K562 (cell line): ENCODE measurements around the gene TPCN1. TPM values are rescaled to one million over a fixed set of nuclear protein-coding genes. Genes with fewer than 3 reads are reported as not detected.

Source experiments
- DNMT1 ChIP-seq: fragments of 450-650 bp; IDR thresholded peaks from 2 replicates; pipeline ENCODE4 v1.6.1; 2016; ENCODE audit warnings: antibody characterized with exemption, mild to moderate bottlenecking
- ETV6 ChIP-seq, 3 experiments: fragments of 150-350 bp in 1 of 3; sonication (generic) in 1 of 3; formaldehyde crosslinking in 1 of 3; IDR thresholded peaks; 2 replicates each; pipeline versions ENCODE4 v1.6.1 to v1.8.0; 2014 to 2022; ENCODE audit warnings: borderline replicate concordance in 2 of 3, low read depth in 2 of 3, antibody characterized with exemption in 1 of 3, low read length in 1 of 3, mild to moderate bottlenecking in 1 of 3, missing genetic modification reagents in 1 of 3
- HNRNPL ChIP-seq: fragments of 200-400 bp; formaldehyde crosslinking; IDR thresholded peaks from 2 replicates; pipeline ENCODE4 v1.6.1; 2017; ENCODE audit warnings: low read depth, mild to moderate bottlenecking, low read length
- KAT8 ChIP-seq: fragments of 450-650 bp; IDR thresholded peaks from 2 replicates; pipeline ENCODE4 v1.6.1; 2016; ENCODE audit warnings: low read depth, mild to moderate bottlenecking
- MTA2 ChIP-seq: fragments of 450-650 bp; IDR thresholded peaks from 2 replicates; pipeline ENCODE4 v1.6.1; 2016; ENCODE audit warnings: low read depth
- NFIX ChIP-seq: fragments of 250-450 bp; sonication (Bioruptor Pico); IDR thresholded peaks from 2 replicates; pipeline ENCODE4 v1.4.0; 2020; ENCODE audit warnings: low read depth, mild to moderate bottlenecking, moderate library complexity
- POLR2A ChIP-seq: fragments of 450-650 bp; conservative IDR thresholded peaks from 2 replicates; pipeline ENCODE4 v1.6.1; 2016
- PYGO2 ChIP-seq: fragments of 450-650 bp; IDR thresholded peaks from 2 replicates; pipeline ENCODE4 v1.6.1; 2016; ENCODE audit warnings: mild to moderate bottlenecking, missing genetic modification characterization, moderate library complexity, missing compliant biosample characterization
- RCOR1 ChIP-seq, 2 experiments: IDR thresholded peaks; 2 replicates each; pipeline ENCODE4 v1.6.1; 2012; ENCODE audit warnings: low read depth in 2 of 2, low read length in 2 of 2, borderline replicate concordance in 1 of 2, improper control_type of control experiment in 1 of 2
- RFX5 ChIP-seq: IDR thresholded peaks from 2 replicates; pipeline ENCODE4 v1.6.1; 2011; ENCODE audit warnings: low read depth, mild to moderate bottlenecking, improper control_type of control experiment, low read length
- SIN3B ChIP-seq: fragments of 450-650 bp; IDR thresholded peaks from 2 replicates; pipeline ENCODE4 v1.6.1; 2017; ENCODE audit warnings: low read depth, mild to moderate bottlenecking, moderate library complexity
- SMAD3 ChIP-seq: fragments of 450-650 bp; formaldehyde crosslinking; conservative IDR thresholded peaks from 2 replicates; pipeline ENCODE4 v1.4.0; 2020; ENCODE audit warnings: mild to moderate bottlenecking
- SREBF2 ChIP-seq: sonication (generic); formaldehyde crosslinking; IDR thresholded peaks from 2 replicates; pipeline ENCODE4 v1.4.0; 2020; ENCODE audit warnings: mild to moderate bottlenecking, missing genetic modification reagents
- ZFPM2 ChIP-seq: fragments of 250-450 bp; sonication (Bioruptor Pico); IDR thresholded peaks from 2 replicates; pipeline ENCODE4 v1.5.1; 2022; ENCODE audit warnings: mild to moderate bottlenecking
- ZNF175 ChIP-seq: fragments of 200-800 bp; sonication (Bioruptor generic); IDR thresholded peaks from 2 replicates; pipeline ENCODE4 v1.6.1; 2016; ENCODE audit warnings: low read depth, mild to moderate bottlenecking, missing genetic modification characterization, missing compliant biosample characterization
- ZNF184 ChIP-seq: sonication (generic); formaldehyde crosslinking; IDR thresholded peaks from 2 replicates; pipeline ENCODE4 v1.5.0; 2020; ENCODE audit warnings: missing genetic modification reagents
- ZNF551 ChIP-seq: fragments of 250-450 bp; sonication (Bioruptor Pico); IDR thresholded peaks from 2 replicates; pipeline ENCODE4 v1.5.0; 2021; ENCODE audit warnings: mild to moderate bottlenecking, moderate library complexity
- polyA plus RNA-seq, 8 experiments: library from polyadenylated mRNA; depleted of rRNA in 4 of 8; stranded (reverse) in 5 of 8; unstranded in 3 of 8; fragments of >200 nt; fragmentation: Nextera tagmentation in 2 of 8; fragmentation: Illumina TruSeq in 1 of 8; extraction: Ambion mirVana in 2 of 8; extraction: Trizol in 1 of 8; gene quantifications; 2 replicates each; pipeline versions ENCODE4 v1.2.1 to v1.2.3, GENCODE V29; 2011 to 2014; ENCODE audit warnings: inconsistent platforms in 1 of 8, missing spikeins in 1 of 8
- total RNA-seq, 7 experiments: library from RNA; depleted of rRNA in 6 of 7; stranded (reverse); fragments of >200 nt in 6 of 7; fragmentation: Illumina TruSeq in 2 of 7; extraction: Trizol in 2 of 7; gene quantifications; 2 replicates each; pipeline versions ENCODE4 v1.2.1 to v1.2.3, GENCODE V29; 2011 to 2021; ENCODE audit warnings: low replicate concordance in 1 of 7

TPCN1 gene
- total and polyA plus RNA-seq, 9 of the 15 experiments (the other 6 are each of a cell fraction or from before 2014, with no cell fraction given) = 0.80 to 23.8 (median 7.4) TPM

- peak in 1 of 2 experiments; percentile 44; a peak in 1 of 4 replicates for TF ChIP-seq ETV6 (IDR thresholded peaks at IDR 0.05; ENCODE audit: borderline replicate concordance in 1 of 2, low read depth in 2 of 2, low read length in 1 of 2)
- TF ChIP-seq ETV6 (CRISPR knock-in tag; IDR thresholded peaks at IDR 0.05; ENCODE audit: borderline replicate concordance) = no peak
- no peak for TF ChIP-seq DNMT1
- 0 out of 2 replicates have a peak, but pooled peaks have one; percentile 69 for TF ChIP-seq ZFPM2
- TF ChIP-seq SREBF2 (CRISPR knock-in tag) = no peak
- no peak for TF ChIP-seq HNRNPL
- peak; percentile 71; the same call in 1 of the 2 replicates for TF ChIP-seq ZNF175
- no peak for TF ChIP-seq PYGO2 (tag)
- 0 out of 2 replicates have a peak, but pooled peaks have one; percentile 3 for TF ChIP-seq SMAD3 (CRISPR knock-in tag)
- TF ChIP-seq POLR2A = no peak
- TF ChIP-seq NFIX (CRISPR knock-in tag) = no peak
- no peak for TF ChIP-seq RFX5
- no peak for TF ChIP-seq MTA2
- no peak for TF ChIP-seq ZNF551 (CRISPR knock-in tag)
- no peak for TF ChIP-seq ZNF184 (CRISPR knock-in tag)
- TF ChIP-seq KAT8 = no peak
- TF ChIP-seq RCOR1 (IDR thresholded peaks at IDR 0.05; ENCODE audit: borderline replicate concordance in 1 of 2, low read depth in 2 of 2, low read length in 2 of 2) = 0 out of 4 replicates have a peak, but pooled peaks of 1 of the 2 experiments have one; percentile 55
- no peak for TF ChIP-seq SIN3B
Measured at GRCh38 chr12:113261847-113262470, 40.7 kb downstream of the TPCN1 start (continued).
